Measurements from ENCODE around the gene PHRF1. TPM values are rescaled to one million over a fixed set of nuclear protein-coding genes. Genes with fewer than 3 reads are reported as not detected.
A peak's percentile ranks its signal among the peaks of the same experiment; 100 is the strongest.

The PHRF1 gene
- total RNA-seq, 1 donor, result 27.5 TPM

- DNase-seq (ENCODE audit: insufficient read length, low spot score, missing footprints), result no peak
- H4K20me1 ChIP-seq (ENCODE audit: insufficient read depth, low read length), result peaks cover 3% of the 10 kb centered on the region
- no peak for TF ChIP-seq CTCF (IDR thresholded peaks at IDR 0.05; ENCODE audit: extremely low read depth, low read depth, low read length)
- H3K27ac ChIP-seq (ENCODE audit: low read depth, low read length), result no peak overlapping the region
- no peaks in the 10 kb centered on the region for H3K9me3 ChIP-seq (ENCODE audit: low read depth, low read length)
- H3K4me3 ChIP-seq (ENCODE audit: insufficient read depth, low read length), result no peak overlapping the region
- H3K27me3 ChIP-seq (ENCODE audit: insufficient read depth, low read length), result no peaks in the 10 kb centered on the region
- H3K4me2 ChIP-seq (ENCODE audit: insufficient read depth, low read length), result no peak overlapping the region
- no peak overlapping the region for H2AFZ ChIP-seq (ENCODE audit: low read length)
- no peaks in the 10 kb centered on the region for H3K79me2 ChIP-seq (ENCODE audit: insufficient read depth, low read length)
- no peaks in the 10 kb centered on the region for H3K36me3 ChIP-seq (ENCODE audit: insufficient read depth, low read length)
- peaks cover 2% of the 10 kb centered on the region for H3K4me1 ChIP-seq (ENCODE audit: insufficient read depth, low read length)
Observed at GRCh38 chr11:620935-621814, 44.9 kb downstream of the PHRF1 start.

GRCh38 chr11:621838-622237, 45.6 kb downstream of the PHRF1 start:
- no peak for TF ChIP-seq CTCF (IDR thresholded peaks at IDR 0.05; ENCODE audit: extremely low read depth, low read depth, low read length)
- H3K27me3 ChIP-seq (ENCODE audit: insufficient read depth, low read length), result no peaks in the 10 kb centered on the region
- peaks cover 3% of the 10 kb centered on the region for H4K20me1 ChIP-seq (ENCODE audit: insufficient read depth, low read length)
- H3K4me3 ChIP-seq (ENCODE audit: insufficient read depth, low read length), result no peak overlapping the region
- no peaks in the 10 kb centered on the region for H3K4me1 ChIP-seq (ENCODE audit: insufficient read depth, low read length)
- H3K36me3 ChIP-seq (ENCODE audit: insufficient read depth, low read length), result no peaks in the 10 kb centered on the region
- H3K79me2 ChIP-seq (ENCODE audit: insufficient read depth, low read length), result no peaks in the 10 kb centered on the region
- no peak for DNase-seq (ENCODE audit: insufficient read length, low spot score, missing footprints)
- H3K27ac ChIP-seq (ENCODE audit: low read depth, low read length), result no peak overlapping the region
- no peak overlapping the region for H3K4me2 ChIP-seq (ENCODE audit: insufficient read depth, low read length)
- no peaks in the 10 kb centered on the region for H3K9me3 ChIP-seq (ENCODE audit: low read depth, low read length)
- no peak overlapping the region for H2AFZ ChIP-seq (ENCODE audit: low read length)

- no peak overlapping the region for H3K4me2 ChIP-seq (ENCODE audit: insufficient read depth, low read length)
- H3K36me3 ChIP-seq (ENCODE audit: insufficient read depth, low read length), result no peaks in the 10 kb centered on the region
- H3K9me3 ChIP-seq (ENCODE audit: low read depth, low read length), result no peaks in the 10 kb centered on the region
- peaks cover 3% of the 10 kb centered on the region for H4K20me1 ChIP-seq (ENCODE audit: insufficient read depth, low read length)
- H3K27ac ChIP-seq (ENCODE audit: low read depth, low read length), result no peak overlapping the region
- H3K79me2 ChIP-seq (ENCODE audit: insufficient read depth, low read length), result no peaks in the 10 kb centered on the region
- no peak for DNase-seq (ENCODE audit: insufficient read length, low spot score, missing footprints)
- H3K4me1 ChIP-seq (ENCODE audit: insufficient read depth, low read length), result peaks cover 3% of the 10 kb centered on the region
- no peak overlapping the region for H3K4me3 ChIP-seq (ENCODE audit: insufficient read depth, low read length)
- TF ChIP-seq CTCF (IDR thresholded peaks at IDR 0.05; ENCODE audit: extremely low read depth, low read depth, low read length), result no peak
- no peaks in the 10 kb centered on the region for H3K27me3 ChIP-seq (ENCODE audit: insufficient read depth, low read length)
- H2AFZ ChIP-seq (ENCODE audit: low read length), result no peak overlapping the region
Observed at GRCh38 chr11:623349-623869, 47.1 kb downstream of the PHRF1 start.

- Histone ChIP-seq H3K4me1 (ENCODE audit: insufficient read depth, low read length) (peaks cover 10% of the 10 kb centered on the region), H2AFZ (ENCODE audit: low read length) (no peak overlapping the region), H3K27me3 (ENCODE audit: insufficient read depth, low read length) (no peaks in the 10 kb centered on the region), H3K27ac (ENCODE audit: low read depth, low read length) (no peak overlapping the region), H3K9me3 (ENCODE audit: low read depth, low read length) (no peaks in the 10 kb centered on the region), H3K36me3 (ENCODE audit: insufficient read depth, low read length) (no peaks in the 10 kb centered on the region), H3K79me2 (ENCODE audit: insufficient read depth, low read length) (no peaks in the 10 kb centered on the region), H3K4me3 (ENCODE audit: insufficient read depth, low read length) (no peak overlapping the region), H3K4me2 (ENCODE audit: insufficient read depth, low read length) (no peak overlapping the region), H4K20me1 (ENCODE audit: insufficient read depth, low read length) (peaks cover 3% of the 10 kb centered on the region)
- peak; percentile 94 for DNase-seq (ENCODE audit: insufficient read length, low spot score, missing footprints)
- no peak for TF ChIP-seq CTCF (IDR thresholded peaks at IDR 0.05; ENCODE audit: extremely low read depth, low read depth, low read length)
Observed at GRCh38 chr11:623999-624704, 47.9 kb downstream of the PHRF1 start.
